H1 (cell line): ENCODE measurements around the gene RGS6. TPM values are rescaled to one million over a fixed set of nuclear protein-coding genes. Genes with fewer than 3 reads are reported as not detected.

Experiments used
- CTCF ChIA-PET: fragments of 300-600 bp; sonication (Branson Sonifier 250); formaldehyde crosslinking; loops from one replicate; lab custom pipeline; 2021; ENCODE audit not compliant: partially characterized antibody; lab: Charles Lee
- POLR2A ChIA-PET: fragments of 300-600 bp; sonication (Branson Sonifier 250); formaldehyde crosslinking; loops from one replicate; lab custom pipeline; 2021; ENCODE audit warnings: inconsistent platforms; ENCODE audit not compliant: partially characterized antibody; lab: Charles Lee
- DNase-seq, 2 experiments: peaks; one replicate each; pipeline versions ENCODE4 v3.0.0 to v3.0.0-alpha.2; 2010 to 2022; ENCODE audit warnings: low spot score in 2 of 2, low read depth in 1 of 2, mixed read lengths in 1 of 2
- FAIRE-seq: peaks from 2 replicates; lab custom pipeline; 2011; peaks lifted over from hg19 to GRCh38; lab: Jason Lieb, UNC
- H2AFZ ChIP-seq: 2 replicates; pipeline ENCODE4 v1.8.1; 2012; ENCODE audit warnings: low read length, inconsistent platforms
- H2AK5ac ChIP-seq: 2 replicates; pipeline ENCODE4 v1.6.1; 2013; ENCODE audit warnings: low read depth, low read length
- H2BK120ac ChIP-seq: replicated peaks from 2 replicates; pipeline ENCODE3; 2013; ENCODE audit warnings: low read depth, low read length, inconsistent platforms
- H2BK12ac ChIP-seq: 2 replicates; pipeline ENCODE4 v1.6.1; 2013; ENCODE audit warnings: low read depth, low read length
- H2BK15ac ChIP-seq: 2 replicates; pipeline ENCODE4 v1.6.1; 2013; ENCODE audit warnings: low read length
- H2BK20ac ChIP-seq: 2 replicates; pipeline ENCODE4 v1.6.1; 2013; ENCODE audit warnings: low read length
- H2BK5ac ChIP-seq: 2 replicates; pipeline ENCODE4 v1.6.1; 2013; ENCODE audit warnings: low read depth, low read length
- H3K14ac ChIP-seq: 2 replicates; pipeline ENCODE4 v1.6.1; 2013; ENCODE audit warnings: inconsistent platforms; ENCODE audit not compliant: insufficient read length
- H3K18ac ChIP-seq: 2 replicates; pipeline ENCODE4 v1.6.1; 2013; ENCODE audit warnings: low read length; ENCODE audit errors: extremely low read depth
- H3K23ac ChIP-seq: 2 replicates; pipeline ENCODE4 v1.6.1; 2013; ENCODE audit warnings: inconsistent platforms; ENCODE audit not compliant: insufficient read length
- H3K23me2 ChIP-seq: 2 replicates; pipeline ENCODE4 v1.6.1; 2013; ENCODE audit warnings: low read depth, low read length
- H3K27ac ChIP-seq: 2 replicates; pipeline ENCODE4 v1.6.1; 2011; ENCODE audit warnings: low read depth, low read length, inconsistent platforms
- H3K27me3 ChIP-seq, 4 experiments: replicated peaks in 1 of 4; 1 replicate in 1 of 4; 2 replicates in 3 of 4; pipeline versions ENCODE4 v1.6.1 to v1.8.1; 2011 to 2013; ENCODE audit warnings: low read length in 3 of 4, mild to moderate bottlenecking in 3 of 4, inconsistent platforms in 2 of 4, mixed read lengths in 2 of 4, moderate library complexity in 1 of 4; ENCODE audit not compliant: control insufficient read depth in 3 of 4, insufficient read depth in 3 of 4; ENCODE audit errors: extremely low read depth in 1 of 4
- H3K36me3 ChIP-seq, 4 experiments: 2 replicates each; pipeline versions ENCODE4 v1.6.1 to v1.8.1; 2011 to 2013; ENCODE audit warnings: mild to moderate bottlenecking in 4 of 4, low read length in 3 of 4, moderate library complexity in 2 of 4, control low read depth in 1 of 4, inconsistent platforms in 1 of 4; ENCODE audit not compliant: insufficient read depth in 4 of 4, control insufficient read depth in 2 of 4
- H3K4ac ChIP-seq: replicated peaks from 2 replicates; pipeline ENCODE3; 2013; ENCODE audit warnings: low read length, low read depth, mixed read lengths, inconsistent platforms; ENCODE audit not compliant: insufficient read length
- H3K4me1 ChIP-seq, 4 experiments: replicated peaks in 1 of 4; 1 replicate in 1 of 4; 2 replicates in 3 of 4; pipeline versions ENCODE4 v1.6.1 to v1.8.1; 2011 to 2013; ENCODE audit warnings: low read length in 3 of 4, inconsistent platforms in 2 of 4, mixed read lengths in 1 of 4; ENCODE audit not compliant: insufficient read depth in 4 of 4, control insufficient read depth in 3 of 4
- H3K4me2 ChIP-seq, 2 experiments: 2 replicates each; pipeline versions ENCODE4 v1.6.1 to v1.8.1; 2011 to 2013; ENCODE audit warnings: low read depth in 2 of 2, low read length in 2 of 2, control low read depth in 1 of 2, inconsistent platforms in 1 of 2, mild to moderate bottlenecking in 1 of 2; ENCODE audit not compliant: insufficient read depth in 1 of 2
- H3K4me3 ChIP-seq, 4 experiments: fragments of 200-600, 300-600 bp in 1 of 4; sonication (generic), shearing (Covaris generic), sonication (Bioruptor Twin) in 1 of 4; 2 replicates each; pipeline versions ENCODE4 v1.5.1 to v1.8.1; 2011 to 2016; ENCODE audit warnings: low read length in 4 of 4, low read depth in 3 of 4, control low read depth in 2 of 4, inconsistent platforms in 2 of 4, mild to moderate bottlenecking in 2 of 4, mixed read lengths in 1 of 4, moderate library complexity in 1 of 4; ENCODE audit not compliant: insufficient read depth in 2 of 4; ENCODE audit errors: extremely low read depth in 1 of 4
- H3K56ac ChIP-seq: replicated peaks from 2 replicates; pipeline ENCODE3; 2013; ENCODE audit warnings: low read depth, mild to moderate bottlenecking, mixed read lengths, low read length, inconsistent platforms; ENCODE audit not compliant: insufficient read length
- H3K79me1 ChIP-seq: 2 replicates; pipeline ENCODE4 v1.6.1; 2013; ENCODE audit warnings: low read depth, low read length, control low read depth
- H3K79me2 ChIP-seq, 2 experiments: 2 replicates each; pipeline versions ENCODE4 v1.6.1 to v1.8.1; 2012 to 2013; ENCODE audit warnings: low read length in 2 of 2, mild to moderate bottlenecking in 2 of 2, inconsistent platforms in 1 of 2; ENCODE audit not compliant: insufficient read depth in 2 of 2, control insufficient read depth in 1 of 2
- H3K9ac ChIP-seq, 4 experiments: replicated peaks in 1 of 4; 1 replicate in 1 of 4; 2 replicates in 3 of 4; pipeline versions ENCODE4 v1.6.1 to v1.8.1; 2011 to 2013; ENCODE audit warnings: low read depth in 3 of 4, low read length in 3 of 4, control low read depth in 2 of 4, mild to moderate bottlenecking in 2 of 4, moderate library complexity in 2 of 4, inconsistent platforms in 1 of 4; ENCODE audit errors: extremely low read depth in 1 of 4
- H3K9me3 ChIP-seq, 2 experiments: 2 replicates each; pipeline versions ENCODE4 v1.6.1 to v1.8.1; 2012 to 2013; ENCODE audit warnings: mild to moderate bottlenecking in 2 of 2, moderate library complexity in 2 of 2, control low read depth in 1 of 2, inconsistent platforms in 1 of 2, low read depth in 1 of 2, low read length in 1 of 2, mixed read lengths in 1 of 2; ENCODE audit not compliant: insufficient read depth in 2 of 2
- H4K20me1 ChIP-seq, 2 experiments: replicated peaks in 1 of 2; 2 replicates each; pipeline versions ENCODE3 to v1.8.1; 2011 to 2013; ENCODE audit warnings: inconsistent platforms in 2 of 2, low read length in 2 of 2, mild to moderate bottlenecking in 1 of 2; ENCODE audit not compliant: insufficient read depth in 2 of 2, control insufficient read depth in 1 of 2
- H4K5ac ChIP-seq: 2 replicates; pipeline ENCODE4 v1.6.1; 2013; ENCODE audit warnings: low read length, low read depth, mixed read lengths, inconsistent platforms; ENCODE audit not compliant: insufficient read length
- H4K8ac ChIP-seq: 2 replicates; pipeline ENCODE4 v1.8.0; 2013; ENCODE audit warnings: mild to moderate bottlenecking, moderate library complexity, low read length, inconsistent platforms; ENCODE audit not compliant: insufficient read depth; ENCODE audit errors: extremely low read depth
- H4K91ac ChIP-seq: replicated peaks from 2 replicates; pipeline ENCODE3; 2013; ENCODE audit warnings: low read length, mixed read lengths, inconsistent platforms; ENCODE audit not compliant: insufficient read length
- RXRA ChIP-seq: IDR thresholded peaks from 2 replicates; pipeline ENCODE4 v1.6.1; 2011; ENCODE audit warnings: low read depth, mild to moderate bottlenecking, low read length, moderate library complexity; ENCODE audit not compliant: insufficient read depth
- WGBS, 2 experiments: shearing (Covaris generic) in 1 of 2; methylation state at CpG; one replicate each; pipeline versions ENCODE4 v1.1.6 to v1.1.7; 2013 to 2015; ENCODE audit warnings: low lambda C conversion rate in 2 of 2, mixed read lengths in 2 of 2, inconsistent platforms in 1 of 2, low coverage in 1 of 2, missing lambda C conversion rate in 1 of 2; ENCODE audit not compliant: insufficient replicate concordance in 2 of 2, insufficient coverage in 1 of 2, insufficient read length in 1 of 2; ENCODE audit errors: extremely low coverage in 1 of 2, missing lambda C conversion rate in 1 of 2; 5-methylcytosine and 5-hydroxymethylcytosine counted together
- polyA plus RNA-seq, 7 experiments: library from polyadenylated mRNA; depleted of rRNA in 3 of 7; stranded (reverse) in 5 of 7; unstranded in 2 of 7; fragments of >200 nt in 5 of 7; fragments of 200-250 nt in 2 of 7; gene quantifications; 1 replicate in 5 of 7; 2 replicates in 1 of 7; 4 replicates in 1 of 7; pipeline versions ENCODE4 v1.2.1 to v1.2.3, GENCODE V29; 2011 to 2013; ENCODE audit warnings: missing spikeins in 2 of 7, mixed read lengths in 2 of 7
- total RNA-seq: library from RNA; stranded (reverse); fragmentation: NEBNext Ultra II Directional; extraction: Animal tissue kit (Norgen Biotek cat#: 25700); gene quantifications from 2 replicates; pipeline ENCODE4 v1.2.1, GENCODE V29; 2021

RGS6 gene
- total and polyA plus RNA-seq, 2 of the 8 experiments (the other 6 are each of a cell fraction or from before 2014, with no cell fraction given): 0.26 to 1.1 TPM

- Histone ChIP-seq H2BK120ac (no peak overlapping the region), H4K91ac (no peak overlapping the region), H3K79me1 (no peaks in the 10 kb centered on the region), H3K23me2 (no peaks in the 10 kb centered on the region), H3K79me2 (no peaks in the 10 kb centered on the region), H3K4me3 (no peak overlapping the region), H3K4ac (no peak overlapping the region), H2BK12ac (no peak overlapping the region), H4K5ac (no peak overlapping the region), H2BK15ac (no peak overlapping the region), H2AK5ac (no peak overlapping the region), H3K36me3 (no peaks in the 10 kb centered on the region), H3K27me3 (no peaks in the 10 kb centered on the region; a peak in 1 of 7 replicates), H4K20me1 (no peaks in the 10 kb centered on the region), H3K56ac (no peak overlapping the region), H3K4me1 (no peaks in the 10 kb centered on the region), H3K4me2 (no peak overlapping the region), H3K9ac (no peak overlapping the region), H3K27ac (no peak overlapping the region), H3K23ac (no peak overlapping the region), H2BK20ac (no peak overlapping the region), H3K9me3 (no peaks in the 10 kb centered on the region), H3K14ac (no peak overlapping the region), H2AFZ (no peak overlapping the region), H3K18ac (no peak overlapping the region), H4K8ac (no peak overlapping the region), H2BK5ac (no peak overlapping the region)
- ChIA-PET CTCF (interaction anchor here (1.2 kb wide), 1 partner anchor 13 kb away, joined by 3 read pairs; no protein-coding TSS in a partner anchor), POLR2A (no interaction called here)
- no peak for FAIRE-seq
- 85% methylated on average over 4 of the region's 4 CpGs; no CpG with 5 or more reads in 1 of the 2 experiments for WGBS, 2 experiments
- no peak for DNase-seq
- TF ChIP-seq RXRA: no peak
These were observed 29.7 kb downstream of the RGS6 start for GRCh38 chr14:71961972-71962371.
